ENCODE data around the gene SLC6A17.

SLC6A17 gene

DNA sequence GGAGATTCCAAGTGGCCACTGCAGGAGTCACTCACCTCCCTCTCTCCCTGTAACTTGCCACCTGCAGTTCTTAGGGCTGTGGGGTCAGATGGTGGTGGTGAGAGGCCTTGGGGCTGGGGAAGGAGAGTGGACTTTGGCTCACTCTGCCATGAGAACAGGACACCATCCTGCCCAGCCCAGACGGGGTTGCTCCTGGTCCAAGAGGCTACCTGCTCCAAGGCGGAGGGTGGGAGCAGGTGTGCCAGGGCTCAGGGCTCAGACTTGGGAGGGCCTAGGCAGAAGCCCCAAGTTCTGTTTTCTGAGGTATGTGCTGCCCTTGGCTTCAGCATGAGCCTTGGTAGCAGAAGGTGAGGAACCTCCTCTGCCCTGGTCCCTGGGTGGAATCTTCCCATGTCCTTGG is 48.5 kb downstream of the SLC6A17 start:
- TF ChIP-seq, protein P1, sequence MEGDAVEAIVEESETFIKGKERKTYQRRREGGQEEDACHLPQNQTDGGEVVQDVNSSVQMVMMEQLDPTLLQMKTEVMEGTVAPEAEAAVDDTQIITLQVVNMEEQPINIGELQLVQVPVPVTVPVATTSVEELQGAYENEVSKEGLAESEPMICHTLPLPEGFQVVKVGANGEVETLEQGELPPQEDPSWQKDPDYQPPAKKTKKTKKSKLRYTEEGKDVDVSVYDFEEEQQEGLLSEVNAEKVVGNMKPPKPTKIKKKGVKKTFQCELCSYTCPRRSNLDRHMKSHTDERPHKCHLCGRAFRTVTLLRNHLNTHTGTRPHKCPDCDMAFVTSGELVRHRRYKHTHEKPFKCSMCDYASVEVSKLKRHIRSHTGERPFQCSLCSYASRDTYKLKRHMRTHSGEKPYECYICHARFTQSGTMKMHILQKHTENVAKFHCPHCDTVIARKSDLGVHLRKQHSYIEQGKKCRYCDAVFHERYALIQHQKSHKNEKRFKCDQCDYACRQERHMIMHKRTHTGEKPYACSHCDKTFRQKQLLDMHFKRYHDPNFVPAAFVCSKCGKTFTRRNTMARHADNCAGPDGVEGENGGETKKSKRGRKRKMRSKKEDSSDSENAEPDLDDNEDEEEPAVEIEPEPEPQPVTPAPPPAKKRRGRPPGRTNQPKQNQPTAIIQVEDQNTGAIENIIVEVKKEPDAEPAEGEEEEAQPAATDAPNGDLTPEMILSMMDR (IDR thresholded peaks at IDR 0.05; ENCODE audit: low read depth, low read length, missing control alignments), result no peak

DNA sequence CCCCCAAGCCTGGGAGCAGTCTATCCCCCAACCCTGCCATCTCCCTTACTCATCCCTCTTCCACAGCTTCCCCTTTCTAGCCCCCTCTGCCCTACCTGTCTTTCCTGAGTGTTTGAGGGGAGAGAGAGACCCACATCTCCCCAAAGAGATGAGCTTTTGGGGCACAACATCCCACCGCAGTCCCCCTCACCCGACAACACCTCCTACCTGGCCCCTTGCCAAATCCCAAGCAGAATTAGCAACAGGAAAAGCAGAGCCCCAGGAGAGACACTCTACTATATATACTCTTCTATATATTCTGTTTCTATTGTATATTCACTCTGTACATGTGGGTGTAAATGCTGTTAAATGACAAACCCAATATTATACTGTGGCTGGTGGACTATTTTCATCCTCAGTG is 49.9 kb downstream of the SLC6A17 start:
- no peak overlapping the region for H3K4me3 ChIP-seq (ENCODE audit: low read depth, low read length)
- DNase-seq (ENCODE audit: low read depth), result no peak
- TF ChIP-seq, protein P1 (IDR thresholded peaks at IDR 0.05; ENCODE audit: low read depth, low read length, missing control alignments), result no peak

More for the DNA sequence above, 48.5 kb downstream of the SLC6A17 start:
- H3K4me3 ChIP-seq (ENCODE audit: low read depth, low read length), result no peak overlapping the region
- no peak for DNase-seq (ENCODE audit: low read depth)

DNA sequence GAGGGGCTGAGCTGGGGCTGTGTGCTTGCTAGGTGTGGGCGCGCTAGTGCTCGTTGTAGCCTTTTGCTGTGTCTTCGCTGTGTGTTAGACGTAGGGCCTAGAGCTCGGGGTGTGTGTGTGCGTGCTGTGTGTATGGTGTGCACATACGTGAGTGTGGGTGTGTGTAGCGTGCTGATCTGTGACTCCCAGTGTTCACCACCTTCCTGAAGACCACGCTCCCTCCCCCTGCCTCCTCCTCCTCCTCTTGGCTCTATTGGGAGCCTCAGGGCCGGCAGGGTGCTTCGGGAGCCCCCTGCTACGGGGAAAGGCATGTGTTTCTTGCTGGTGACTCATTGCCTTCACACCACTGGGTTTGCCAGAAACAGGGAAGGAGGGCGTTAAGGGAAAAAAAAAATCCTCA is 50.4 kb downstream of the SLC6A17 start:
- TF ChIP-seq, protein P1 (IDR thresholded peaks at IDR 0.05; ENCODE audit: low read depth, low read length, missing control alignments), result no peak
- no peak overlapping the region for H3K4me3 ChIP-seq (ENCODE audit: low read depth, low read length)
- DNase-seq (ENCODE audit: low read depth), result no peak

DNA sequence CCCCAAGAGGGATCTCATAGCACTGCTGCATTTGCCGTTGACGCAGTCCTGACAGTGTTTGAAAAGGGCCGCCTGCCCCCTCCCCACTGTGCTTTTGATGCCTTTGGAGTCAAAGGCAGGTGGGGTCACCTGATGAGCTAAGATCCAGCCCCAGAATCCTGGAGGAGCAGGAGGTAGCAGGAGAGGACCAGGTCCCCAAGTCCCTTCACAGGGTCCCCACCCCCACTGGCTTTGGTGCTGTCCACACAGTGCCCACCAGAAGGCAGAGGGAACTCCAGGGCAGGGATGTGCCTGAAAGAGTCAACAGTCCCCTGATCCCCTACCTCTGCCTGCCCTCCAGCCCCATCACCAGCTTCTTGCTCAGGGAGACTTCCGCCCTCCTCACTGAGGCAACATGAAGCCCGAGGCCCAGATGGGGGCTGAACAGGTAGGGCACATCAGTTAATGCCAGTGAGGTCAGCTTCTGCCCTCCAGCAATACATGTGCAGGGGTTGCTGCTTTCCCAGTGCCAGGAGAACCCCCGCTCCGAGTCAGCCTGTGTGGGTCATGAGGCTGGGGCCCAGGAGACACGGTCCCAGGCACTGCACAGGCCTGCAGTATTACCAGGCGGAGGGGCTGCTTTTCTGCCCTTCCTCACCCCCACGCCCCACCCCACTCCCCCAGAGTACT is 51.0 kb downstream of the SLC6A17 start:
- no peak overlapping the region for H3K4me3 ChIP-seq (ENCODE audit: low read depth, low read length)
- TF ChIP-seq, protein P1 (IDR thresholded peaks at IDR 0.05; ENCODE audit: low read depth, low read length, missing control alignments), result no peak
- DNase-seq (ENCODE audit: low read depth), result no peak

DNA sequence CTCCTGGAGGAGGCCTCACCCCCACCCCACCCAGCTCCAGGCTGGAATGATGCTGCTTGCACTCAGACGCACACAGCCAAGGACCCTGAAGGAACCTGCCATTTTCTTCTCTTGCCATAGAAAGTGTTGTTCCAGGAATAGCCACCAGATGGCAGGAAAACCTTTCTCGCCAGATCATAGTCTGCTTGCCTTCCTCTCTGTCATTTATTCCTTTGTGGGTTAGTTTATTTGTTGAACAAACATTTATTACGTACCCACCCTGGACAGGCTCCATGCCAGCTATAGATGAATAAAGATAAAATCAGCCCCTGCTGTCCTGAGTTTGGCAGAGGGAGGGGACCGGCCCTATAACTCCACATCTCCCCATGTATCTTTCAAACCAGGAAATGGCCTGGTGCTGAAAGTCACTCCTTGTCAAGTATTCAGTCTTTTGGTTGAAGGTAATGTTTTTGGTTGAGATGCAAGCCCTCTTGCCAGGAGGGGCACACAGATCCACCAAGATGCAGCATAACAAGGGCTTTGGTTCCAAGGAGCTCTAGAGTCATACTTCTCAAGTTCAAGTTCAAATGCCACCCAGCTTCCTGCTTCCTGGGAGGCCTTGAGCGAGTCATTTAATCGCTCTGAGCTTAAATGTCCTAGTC is 52.8 kb downstream of the SLC6A17 start:
- peak; percentile 40 for DNase-seq (ENCODE audit: low read depth)
- no peak overlapping the region for H3K4me3 ChIP-seq (ENCODE audit: low read depth, low read length)
- TF ChIP-seq, protein P1 (IDR thresholded peaks at IDR 0.05; ENCODE audit: low read depth, low read length, missing control alignments), result peak; percentile 84

DNA sequence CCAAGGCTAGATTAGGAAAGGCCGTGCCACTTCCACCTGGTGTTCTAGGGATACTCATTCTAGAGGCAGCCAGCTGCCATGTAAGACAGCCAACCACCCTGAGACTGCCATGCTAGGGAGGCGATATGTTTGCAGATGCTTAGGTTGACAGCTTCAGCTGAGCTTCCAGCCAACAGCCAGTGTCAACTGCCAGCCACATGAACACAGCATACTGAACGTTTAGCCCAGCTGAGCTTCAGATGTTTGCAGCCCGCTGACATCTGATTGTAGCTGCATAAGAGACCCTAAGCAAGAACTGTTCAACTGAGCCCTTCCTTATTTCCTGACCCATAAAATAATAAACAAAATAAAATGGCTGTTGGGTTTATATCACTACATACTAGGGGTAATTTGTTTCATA is 54.9 kb downstream of the SLC6A17 start:
- TF ChIP-seq, protein P1 (IDR thresholded peaks at IDR 0.05; ENCODE audit: low read depth, low read length, missing control alignments), result no peak
- H3K4me3 ChIP-seq (ENCODE audit: low read depth, low read length), result no peak overlapping the region
- DNase-seq (ENCODE audit: low read depth), result no peak

Measured in GM12864 (cell line).